Stimulated activated CD8-positive, alpha-beta memory T cell treated with anti-CD3 and anti-CD28 coated beads, Interleukin-15, amount 100 ng/mL, for 24 hours (primary cell): Measurements from ENCODE around the gene SERPINA7.
"Not testable (repeated sequence)": the region's sequence is repeated elsewhere in the genome, so short reads cannot be mapped to it uniquely, and the experiment has no call there.

ENCODE experiments used
- DNase-seq: peaks from one replicate; pipeline ENCODE4 v3.0.0-alpha.2; 2020; ENCODE audit warnings: low read depth

Gene SERPINA7, protein sequence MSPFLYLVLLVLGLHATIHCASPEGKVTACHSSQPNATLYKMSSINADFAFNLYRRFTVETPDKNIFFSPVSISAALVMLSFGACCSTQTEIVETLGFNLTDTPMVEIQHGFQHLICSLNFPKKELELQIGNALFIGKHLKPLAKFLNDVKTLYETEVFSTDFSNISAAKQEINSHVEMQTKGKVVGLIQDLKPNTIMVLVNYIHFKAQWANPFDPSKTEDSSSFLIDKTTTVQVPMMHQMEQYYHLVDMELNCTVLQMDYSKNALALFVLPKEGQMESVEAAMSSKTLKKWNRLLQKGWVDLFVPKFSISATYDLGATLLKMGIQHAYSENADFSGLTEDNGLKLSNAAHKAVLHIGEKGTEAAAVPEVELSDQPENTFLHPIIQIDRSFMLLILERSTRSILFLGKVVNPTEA

GRCh38 chrX:106038625-106039024 is at the start of gene SERPINA7:
Gene SERPINA7 (minus strand): TSS chrX:106038727. CDS start chrX:106037058, 1,669 bp downstream.
- no peak for DNase-seq

GRCh38 chrX:106069048-106069447 is 30.5 kb upstream of the SERPINA7 start:
- DNase-seq: no peak

GRCh38 chrX:106050054-106050453 is 11.5 kb upstream of the SERPINA7 start:
- DNase-seq: no peak

- no peak for DNase-seq
Measured at GRCh38 chrX:106042296-106042695, 3.8 kb upstream of the SERPINA7 start.

GRCh38 chrX:106040861-106041260 is 2.3 kb upstream of the SERPINA7 start:
- DNase-seq: no peak

GRCh38 chrX:106039920-106040319 is 1.4 kb upstream of the SERPINA7 start:
- no peak for DNase-seq

- no peak for DNase-seq
Measured at GRCh38 chrX:106037835-106038473, 573 bp downstream of the SERPINA7 start.

- DNase-seq: no peak
Measured at GRCh38 chrX:106036716-106037115, 1.8 kb downstream of the SERPINA7 start.

GRCh38 chrX:106035064-106035463 is 3.5 kb downstream of the SERPINA7 start:
- no peak for DNase-seq

- DNase-seq: no peak
Measured at GRCh38 chrX:106023947-106024346, 14.6 kb downstream of the SERPINA7 start.

- no peak for DNase-seq
Measured at GRCh38 chrX:106022238-106022637, 16.3 kb downstream of the SERPINA7 start.

- no peak for DNase-seq
Measured at GRCh38 chrX:106014119-106014775, 24.3 kb downstream of the SERPINA7 start.

DNA sequence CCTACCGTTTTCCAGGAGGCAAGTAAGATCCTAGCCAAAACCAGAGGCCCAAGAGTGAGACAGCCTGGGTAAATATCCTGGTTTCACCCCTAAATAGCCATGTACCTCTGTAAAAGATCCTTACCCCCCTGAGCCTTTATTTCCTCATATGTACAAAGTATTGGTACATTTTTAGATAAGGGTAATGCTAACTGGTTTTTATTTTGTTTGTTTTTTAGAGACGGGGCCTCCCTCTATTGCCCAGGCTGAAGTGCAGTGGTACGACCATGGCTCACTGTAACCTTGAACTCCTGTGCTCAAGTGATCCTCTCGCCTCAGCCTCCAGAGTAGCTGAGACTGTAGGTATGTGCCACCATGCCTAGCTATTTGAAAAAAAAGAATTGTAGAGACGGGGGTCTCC is 29.4 kb downstream of the SERPINA7 start:
- DNase-seq: no peak

DNA sequence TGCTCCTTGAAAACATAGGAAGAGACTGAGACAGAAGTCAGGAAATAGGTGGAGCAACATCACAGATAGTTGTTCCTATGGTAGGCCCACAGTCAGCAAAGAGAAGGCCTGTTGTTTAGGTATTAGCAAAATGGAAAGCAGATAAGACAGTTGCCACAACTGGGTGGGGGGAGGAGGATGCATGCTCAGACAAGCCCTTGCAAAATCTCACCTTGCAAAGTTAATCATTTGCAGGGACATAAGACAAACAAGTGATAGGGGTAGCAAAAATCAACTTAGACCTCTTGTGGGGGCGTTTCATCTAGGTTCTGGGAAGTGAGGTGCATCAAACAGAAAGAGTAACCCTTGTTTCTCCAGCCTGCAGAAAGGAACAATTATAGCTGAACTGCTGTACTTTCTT is 30.7 kb downstream of the SERPINA7 start:
- DNase-seq: no peak

- DNase-seq: no peak
Measured at GRCh38 chrX:106005684-106006083, 32.8 kb downstream of the SERPINA7 start.

- not testable (repeated sequence) for DNase-seq
Measured at GRCh38 chrX:106000609-106001008, 37.9 kb downstream of the SERPINA7 start.

GRCh38 chrX:106000203-106000602 is 38.3 kb downstream of the SERPINA7 start:
- DNase-seq: no peak

GRCh38 chrX:105999294-105999693 is 39.2 kb downstream of the SERPINA7 start:
- DNase-seq: no peak

DNA sequence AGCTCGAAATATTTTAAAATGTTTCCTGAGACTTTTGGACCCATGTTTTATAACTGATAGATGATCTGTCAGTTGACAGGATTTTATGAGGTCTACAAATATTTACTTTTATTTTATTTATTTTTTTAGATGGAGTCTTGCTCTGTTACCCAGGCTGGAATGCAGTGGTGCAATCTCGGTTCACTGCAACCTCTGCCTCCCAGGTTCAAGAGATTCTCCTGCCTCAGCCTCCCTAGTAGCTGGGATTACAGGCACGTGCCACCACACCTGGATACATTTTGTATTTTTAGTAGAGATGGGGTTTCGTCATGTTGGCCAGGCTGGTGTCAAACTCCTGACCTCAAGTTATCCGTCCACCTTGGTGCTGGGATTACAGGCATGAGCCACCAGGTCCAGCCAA is 50.0 kb downstream of the SERPINA7 start:
- DNase-seq: not testable (repeated sequence)
